Mesendoderm (in vitro differentiated cells): ENCODE data around the gene AGBL1.

Experiments used
- DNase-seq: peaks from one replicate; pipeline ENCODE4 v3.0.0; 2013
- H2AK5ac ChIP-seq: 2 replicates; pipeline ENCODE4 v1.6.1; 2013; ENCODE audit warnings: low read length, inconsistent platforms
- H2BK120ac ChIP-seq: 2 replicates; pipeline ENCODE4 v1.6.1; 2013; ENCODE audit warnings: low read depth, mild to moderate bottlenecking, low read length, moderate library complexity, mixed read lengths
- H2BK15ac ChIP-seq: replicated peaks from 2 replicates; pipeline ENCODE4 v1.6.1; 2013; ENCODE audit warnings: low read depth, mild to moderate bottlenecking, moderate library complexity
- H2BK5ac ChIP-seq: 2 replicates; pipeline ENCODE4 v1.6.1; 2013; ENCODE audit warnings: low read length, inconsistent platforms
- H3K18ac ChIP-seq: 2 replicates; pipeline ENCODE4 v1.6.1; 2013; ENCODE audit warnings: mild to moderate bottlenecking, low read length, mixed read lengths
- H3K23ac ChIP-seq: one replicate; pipeline ENCODE4 v1.6.1; 2013; ENCODE audit warnings: low read length
- H3K27ac ChIP-seq: 2 replicates; pipeline ENCODE4 v1.5.1; 2013; ENCODE audit warnings: low read depth, mild to moderate bottlenecking, inconsistent platforms, low read length, moderate library complexity
- H3K27me3 ChIP-seq: 2 replicates; pipeline ENCODE4 v1.6.1; 2013; ENCODE audit warnings: low read length, control low read depth, mild to moderate bottlenecking, inconsistent platforms; ENCODE audit not compliant: insufficient read depth, poor library complexity
- H3K36me3 ChIP-seq: 2 replicates; pipeline ENCODE4 v1.6.1; 2013; ENCODE audit warnings: low read length, inconsistent platforms; ENCODE audit not compliant: control insufficient read depth, insufficient read depth
- H3K4ac ChIP-seq: one replicate; pipeline ENCODE4 v1.6.1; 2013; ENCODE audit warnings: low read depth, mild to moderate bottlenecking, low read length, moderate library complexity
- H3K4me1 ChIP-seq: 2 replicates; pipeline ENCODE4 v1.6.1; 2013; ENCODE audit warnings: low read depth, low read length, inconsistent platforms; ENCODE audit not compliant: control insufficient read depth
- H3K4me2 ChIP-seq: 2 replicates; pipeline ENCODE4 v1.6.1; 2013; ENCODE audit warnings: low read length
- H3K4me3 ChIP-seq: 2 replicates; pipeline ENCODE4 v1.5.1; 2013; ENCODE audit warnings: mild to moderate bottlenecking, low read length
- H3K56ac ChIP-seq: one replicate; pipeline ENCODE4 v1.6.1; 2013; ENCODE audit warnings: low read length
- H3K79me1 ChIP-seq: 2 replicates; pipeline ENCODE4 v1.6.1; 2013; ENCODE audit warnings: low read length, inconsistent platforms
- H3K79me2 ChIP-seq: 2 replicates; pipeline ENCODE4 v1.6.1; 2013; ENCODE audit warnings: mild to moderate bottlenecking, low read length; ENCODE audit not compliant: control insufficient read depth, insufficient read depth
- H3K9ac ChIP-seq: 2 replicates; pipeline ENCODE4 v1.6.1; 2013; ENCODE audit warnings: low read length, inconsistent platforms
- H4K5ac ChIP-seq: one replicate; pipeline ENCODE4 v1.6.1; 2013; ENCODE audit warnings: low read length
- H4K8ac ChIP-seq: one replicate; pipeline ENCODE4 v1.6.1; 2013; ENCODE audit warnings: low read depth, mild to moderate bottlenecking, control low read depth, low read length, moderate library complexity
- WGBS: extraction: QIAGEN DNeasy Blood & Tissue Kit; methylation state at CpG from one replicate; pipeline ENCODE4 v1.1.7; 2013; ENCODE audit warnings: low lambda C conversion rate, missing lambda C conversion rate; ENCODE audit not compliant: insufficient coverage; ENCODE audit errors: extremely low coverage; 5-methylcytosine and 5-hydroxymethylcytosine counted together

Gene AGBL1

GRCh38 chr15:86969364-86969763 is 889.7 kb downstream of the AGBL1 start:
- no peaks in the 10 kb centered on the region for H3K4me1 ChIP-seq
- no peaks in the 10 kb centered on the region for H3K27me3 ChIP-seq
- no peak overlapping the region for H3K27ac ChIP-seq
- H3K4me2 ChIP-seq: no peak overlapping the region
- no peak for DNase-seq
- H2BK15ac ChIP-seq: no peak overlapping the region
- H3K18ac ChIP-seq: no peak overlapping the region
- no CpG with 5 or more reads among the region's 4 CpGs for WGBS
- no peak overlapping the region for H4K8ac ChIP-seq
- H3K4me3 ChIP-seq: no peak overlapping the region
- no peak overlapping the region for H3K23ac ChIP-seq
- no peaks in the 10 kb centered on the region for H3K79me2 ChIP-seq
- no peak overlapping the region for H2BK120ac ChIP-seq
- H2AK5ac ChIP-seq: no peak overlapping the region
- no peak overlapping the region for H3K4ac ChIP-seq
- no peaks in the 10 kb centered on the region for H3K36me3 ChIP-seq
- H3K9ac ChIP-seq: no peak overlapping the region
- no peaks in the 10 kb centered on the region for H3K79me1 ChIP-seq
- H2BK5ac ChIP-seq: no peak overlapping the region
- no peak overlapping the region for H3K56ac ChIP-seq
- no peak overlapping the region for H4K5ac ChIP-seq

GRCh38 chr15:86973284-86973844 is 893.7 kb downstream of the AGBL1 start:
- no peak overlapping the region for H3K9ac ChIP-seq
- no peak overlapping the region for H3K4me2 ChIP-seq
- H2BK5ac ChIP-seq: no peak overlapping the region
- H4K8ac ChIP-seq: no peak overlapping the region
- no peaks in the 10 kb centered on the region for H3K4me1 ChIP-seq
- no CpG with 5 or more reads among the region's 2 CpGs for WGBS
- no peaks in the 10 kb centered on the region for H3K36me3 ChIP-seq
- no peak overlapping the region for H2BK120ac ChIP-seq
- H2AK5ac ChIP-seq: no peak overlapping the region
- H3K27ac ChIP-seq: no peak overlapping the region
- no peak for DNase-seq
- H3K79me2 ChIP-seq: no peaks in the 10 kb centered on the region
- no peak overlapping the region for H2BK15ac ChIP-seq
- H3K4me3 ChIP-seq: no peak overlapping the region
- H3K4ac ChIP-seq: no peak overlapping the region
- no peak overlapping the region for H3K56ac ChIP-seq
- no peak overlapping the region for H3K23ac ChIP-seq
- H3K79me1 ChIP-seq: no peaks in the 10 kb centered on the region
- H3K27me3 ChIP-seq: no peaks in the 10 kb centered on the region
- H4K5ac ChIP-seq: no peak overlapping the region
- H3K18ac ChIP-seq: no peak overlapping the region

- Histone ChIP-seq H3K23ac (no peak overlapping the region), H3K4me2 (no peak overlapping the region), H2BK5ac (no peak overlapping the region), H3K18ac (peak overlapping the region; percentile 28), H2AK5ac (no peak overlapping the region), H2BK15ac (no peak overlapping the region), H3K9ac (no peak overlapping the region), H3K56ac (no peak overlapping the region), H3K79me1 (no peaks in the 10 kb centered on the region), H4K5ac (no peak overlapping the region), H2BK120ac (peak overlapping the region; percentile 85), H3K4me1 (no peaks in the 10 kb centered on the region), H3K4me3 (no peak overlapping the region), H3K27me3 (no peaks in the 10 kb centered on the region), H3K4ac (no peak overlapping the region), H3K79me2 (no peaks in the 10 kb centered on the region), H3K36me3 (no peaks in the 10 kb centered on the region), H3K27ac (no peak overlapping the region), H4K8ac (no peak overlapping the region)
- WGBS: no CpG with 5 or more reads among the region's 4 CpGs
- no peak for DNase-seq
These were observed 908.4 kb downstream of the AGBL1 start for GRCh38 chr15:86988033-86988432.

GRCh38 chr15:87021751-87022150 is 942.1 kb downstream of the AGBL1 start:
- Histone ChIP-seq H3K9ac (no peak overlapping the region), H3K36me3 (no peaks in the 10 kb centered on the region), H2BK15ac (no peak overlapping the region), H3K56ac (no peak overlapping the region), H3K4ac (no peak overlapping the region), H3K23ac (no peak overlapping the region), H3K4me2 (no peak overlapping the region), H3K18ac (no peak overlapping the region), H3K79me2 (no peaks in the 10 kb centered on the region), H2BK120ac (no peak overlapping the region), H4K5ac (no peak overlapping the region), H3K4me3 (no peak overlapping the region), H3K4me1 (no peaks in the 10 kb centered on the region), H3K79me1 (no peaks in the 10 kb centered on the region), H2BK5ac (no peak overlapping the region), H2AK5ac (no peak overlapping the region), H3K27me3 (no peaks in the 10 kb centered on the region), H4K8ac (no peak overlapping the region), H3K27ac (no peak overlapping the region)
- DNase-seq: no peak
- no CpG with 5 or more reads among the region's 2 CpGs for WGBS

- Histone ChIP-seq H3K9ac (no peak overlapping the region), H3K79me1 (no peaks in the 10 kb centered on the region), H3K4me2 (no peak overlapping the region), H2BK120ac (no peak overlapping the region), H3K4me1 (no peaks in the 10 kb centered on the region), H3K23ac (no peak overlapping the region), H3K36me3 (no peaks in the 10 kb centered on the region), H3K79me2 (no peaks in the 10 kb centered on the region), H3K27me3 (no peaks in the 10 kb centered on the region), H2BK15ac (no peak overlapping the region), H4K8ac (no peak overlapping the region), H2BK5ac (no peak overlapping the region), H3K27ac (peak overlapping the region; percentile 57), H3K4me3 (no peak overlapping the region), H3K56ac (no peak overlapping the region), H3K18ac (peak overlapping the region; percentile 68), H3K4ac (no peak overlapping the region), H2AK5ac (no peak overlapping the region), H4K5ac (no peak overlapping the region)
- DNase-seq: no peak
- WGBS: no CpG with 5 or more reads among the region's 6 CpGs
These were observed 952.0 kb downstream of the AGBL1 start for GRCh38 chr15:87031540-87032230.

GRCh38 chr15:87032295-87032694 is 952.6 kb downstream of the AGBL1 start:
- no peak overlapping the region for H2BK5ac ChIP-seq
- no peaks in the 10 kb centered on the region for H3K36me3 ChIP-seq
- H3K27ac ChIP-seq: no peak overlapping the region
- H3K23ac ChIP-seq: no peak overlapping the region
- WGBS: no CpG with 5 or more reads among the region's 6 CpGs
- no peak overlapping the region for H2AK5ac ChIP-seq
- no peaks in the 10 kb centered on the region for H3K79me2 ChIP-seq
- DNase-seq: peak; percentile 96
- no peaks in the 10 kb centered on the region for H3K79me1 ChIP-seq
- H3K9ac ChIP-seq: no peak overlapping the region
- no peaks in the 10 kb centered on the region for H3K4me1 ChIP-seq
- no peak overlapping the region for H4K5ac ChIP-seq
- no peak overlapping the region for H3K18ac ChIP-seq
- no peak overlapping the region for H3K4ac ChIP-seq
- no peak overlapping the region for H3K4me3 ChIP-seq
- no peak overlapping the region for H2BK120ac ChIP-seq
- no peak overlapping the region for H3K4me2 ChIP-seq
- no peak overlapping the region for H3K56ac ChIP-seq
- no peak overlapping the region for H4K8ac ChIP-seq
- H2BK15ac ChIP-seq: no peak overlapping the region
- H3K27me3 ChIP-seq: no peaks in the 10 kb centered on the region
